ENCODE data around the gene PLXNA4.

The PLXNA4 gene

DNA sequence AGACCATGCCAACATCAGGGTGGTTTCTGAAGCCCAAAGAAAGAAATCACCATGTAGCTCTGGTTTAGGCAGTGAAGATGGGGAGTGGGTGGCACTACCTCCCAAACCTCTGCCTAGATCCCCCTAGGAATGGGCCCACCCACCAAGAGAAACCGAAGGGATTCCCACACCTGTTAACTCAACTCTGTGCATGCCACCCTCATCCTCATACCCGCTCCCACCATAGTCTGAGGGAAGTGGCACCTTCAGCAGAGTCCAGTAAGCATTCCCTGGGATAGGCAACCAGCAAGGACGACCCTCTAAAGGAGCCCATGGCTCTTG lies 1.7 kb upstream of the PLXNA4 start:
- DNase-seq (ENCODE audit: low spot score in 2 of 2) (no peak), ATAC-seq (no peak)
- Mint-ChIP-seq H3K4me3 (peak overlapping the region; percentile 60), H3K9me3 (no peaks in the 10 kb centered on the region), H3K36me3 (no peaks in the 10 kb centered on the region), H3K4me1 (peaks cover 34% of the 10 kb centered on the region), H3K27ac (no peak overlapping the region)

DNA sequence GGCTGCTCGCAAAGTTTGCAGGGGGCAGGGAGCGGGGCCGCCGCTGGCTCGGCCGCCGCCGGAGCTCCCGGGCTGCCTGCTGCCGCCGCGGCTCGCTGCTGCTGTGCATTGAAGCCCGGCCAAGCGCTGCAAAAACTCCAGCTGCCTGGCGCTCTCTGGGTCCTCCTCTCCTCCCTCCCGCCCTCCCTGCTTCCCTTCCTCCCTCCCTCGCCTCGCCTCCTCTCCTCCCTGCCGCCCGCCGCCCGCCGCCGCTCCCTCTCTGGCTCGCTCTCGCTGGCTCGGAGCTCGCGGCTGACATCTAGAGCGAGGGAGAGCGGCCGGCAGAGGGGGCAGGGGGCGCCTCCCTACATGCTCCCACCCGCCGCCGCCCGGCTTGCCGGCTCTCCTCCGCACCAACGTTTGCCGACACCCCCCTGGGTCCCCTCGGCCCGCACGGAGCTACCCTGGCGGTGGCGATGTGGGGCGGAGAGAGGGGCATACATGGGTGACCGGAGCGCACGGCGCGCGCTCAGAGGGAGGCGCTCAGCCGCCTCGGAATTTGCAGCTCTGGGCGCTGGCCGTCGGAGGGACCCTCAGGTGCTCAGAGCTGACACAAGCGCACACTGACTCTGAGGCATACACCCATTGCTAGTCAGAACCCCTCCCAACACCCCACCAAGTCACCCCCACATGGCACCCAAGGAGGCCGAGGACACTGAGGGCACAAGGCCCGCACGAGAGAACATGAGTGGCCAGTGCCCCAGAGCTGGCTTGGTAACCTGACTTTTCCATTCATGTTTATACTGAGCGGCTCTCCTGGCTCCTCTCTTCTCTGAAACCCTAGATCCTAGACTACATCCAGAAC lies 1.2 kb upstream of the PLXNA4 start:
- H3K9me3 Mint-ChIP-seq = no peaks in the 10 kb centered on the region
- ATAC-seq (no peak), DNase-seq (ENCODE audit: low spot score in 2 of 2) (no peak)
- H3K36me3 Mint-ChIP-seq = no peaks in the 10 kb centered on the region
- peak overlapping the region; percentile 60 for H3K4me3 Mint-ChIP-seq
- peaks cover 34% of the 10 kb centered on the region for H3K4me1 Mint-ChIP-seq
- H3K27ac Mint-ChIP-seq = no peak overlapping the region

- ATAC-seq (no peak), DNase-seq (ENCODE audit: low spot score in 2 of 2) (no peak)
- H3K4me3 Mint-ChIP-seq = peak overlapping the region; percentile 47
- H3K9me3 Mint-ChIP-seq = no peaks in the 10 kb centered on the region
- H3K4me1 Mint-ChIP-seq = peaks cover 34% of the 10 kb centered on the region
- no peak overlapping the region for H3K27ac Mint-ChIP-seq
- no peaks in the 10 kb centered on the region for H3K36me3 Mint-ChIP-seq
Measured at GRCh38 chr7:132576721-132577085, 433 bp upstream of the PLXNA4 start.

DNA sequence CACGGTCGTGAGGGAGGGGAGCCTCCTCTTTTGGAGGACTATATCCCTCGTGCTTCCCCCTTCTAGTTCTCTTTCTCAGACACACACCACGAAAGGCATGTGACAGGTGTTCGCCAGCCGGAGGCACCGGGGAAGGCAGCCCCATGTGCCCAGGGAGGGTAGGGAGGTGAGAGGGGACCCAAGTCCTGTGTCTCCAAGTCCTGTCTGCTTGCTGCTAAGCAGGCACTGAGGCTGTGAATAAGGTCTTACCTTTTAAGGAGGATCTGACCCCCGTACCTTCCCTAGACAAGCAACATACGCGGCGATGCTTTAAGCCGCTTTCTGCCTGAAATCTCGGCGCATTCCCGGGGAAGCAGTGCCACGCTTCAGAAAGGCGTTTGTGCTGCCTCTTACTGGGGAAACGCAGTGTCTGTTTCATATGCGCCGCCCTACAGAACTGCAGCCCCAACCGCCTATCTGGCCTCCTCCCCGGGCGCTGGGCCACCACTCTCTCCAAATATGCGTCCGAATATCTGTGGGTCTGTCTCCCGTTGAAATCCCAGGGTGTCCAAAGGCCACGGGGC lies 770 bp downstream of the PLXNA4 start:
- Mint-ChIP-seq H3K27ac (no peak overlapping the region), H3K4me3 (peak overlapping the region; percentile 47), H3K4me1 (peaks cover 34% of the 10 kb centered on the region), H3K36me3 (no peaks in the 10 kb centered on the region), H3K9me3 (no peaks in the 10 kb centered on the region)
- peak; percentile 31 for ATAC-seq
- DNase-seq (ENCODE audit: low spot score in 2 of 2) = peak in 1 of 2 donors; percentile 56

DNA sequence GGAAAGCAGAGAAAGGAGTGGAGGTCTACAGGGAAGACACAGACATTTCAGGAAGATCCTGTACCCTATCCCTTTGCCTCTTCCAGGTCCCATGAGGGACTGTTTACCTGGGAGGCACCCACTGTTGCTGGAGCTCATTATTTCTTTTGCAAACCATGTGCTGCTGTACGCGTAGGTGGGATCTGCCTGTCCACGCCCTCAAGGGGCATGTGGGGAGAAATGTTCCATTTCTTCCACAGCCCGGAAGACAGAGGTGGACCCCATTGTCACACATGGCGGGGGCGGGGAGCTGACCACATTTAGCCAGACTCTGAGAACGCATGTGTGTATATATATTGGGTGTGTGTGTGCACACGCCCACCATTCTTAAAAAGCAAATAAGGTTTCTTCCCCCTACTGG lies 2.0 kb downstream of the PLXNA4 start:
- ATAC-seq = no peak
- no peak overlapping the region for H3K4me3 Mint-ChIP-seq

DNA sequence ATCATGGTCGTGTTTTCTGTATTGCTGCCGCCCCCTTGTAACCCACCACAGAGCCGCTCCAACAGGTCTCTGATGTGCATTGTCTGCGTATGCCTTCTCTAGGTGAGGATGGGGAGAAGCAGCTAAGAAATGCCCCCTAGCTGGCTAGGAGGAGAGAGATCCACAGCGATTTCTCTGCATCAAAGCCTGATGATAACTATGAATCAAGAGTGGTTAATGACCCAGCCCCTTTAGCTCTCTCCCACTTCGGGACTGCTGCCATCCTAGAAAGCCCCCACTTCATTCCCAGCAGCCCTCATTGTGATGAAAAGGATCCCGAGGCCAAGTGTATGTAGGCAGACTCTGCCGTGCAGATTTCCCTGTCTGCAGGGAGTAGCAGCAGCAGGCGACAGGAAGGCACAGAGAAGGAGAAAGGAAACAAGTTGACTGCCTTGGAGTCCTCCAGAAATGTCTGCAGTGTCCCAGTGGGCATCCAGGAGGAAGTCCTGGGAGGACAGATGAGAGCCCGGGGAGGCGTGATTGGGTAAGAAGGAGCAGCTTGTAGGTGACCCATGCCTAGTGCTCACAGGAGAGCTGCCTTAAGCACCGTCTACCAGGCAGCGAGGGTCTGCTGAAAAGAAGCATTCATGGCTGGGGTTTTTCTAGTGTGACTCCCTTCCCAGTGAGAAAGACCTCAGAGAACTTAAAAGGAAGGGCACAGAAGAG lies 2.9 kb downstream of the PLXNA4 start:
- Mint-ChIP-seq H3K4me1 (peaks cover 34% of the 10 kb centered on the region), H3K9me3 (no peaks in the 10 kb centered on the region), H3K36me3 (no peaks in the 10 kb centered on the region), H3K4me3 (no peak overlapping the region), H3K27ac (no peak overlapping the region)
- DNase-seq (ENCODE audit: low spot score in 2 of 2) (no peak), ATAC-seq (no peak)

More for the DNA sequence above, 2.0 kb downstream of the PLXNA4 start:
- H3K4me1 Mint-ChIP-seq = peaks cover 34% of the 10 kb centered on the region
- no peak for DNase-seq (ENCODE audit: low spot score in 2 of 2)
- H3K27ac Mint-ChIP-seq = no peak overlapping the region
- no peaks in the 10 kb centered on the region for H3K9me3 Mint-ChIP-seq
- no peaks in the 10 kb centered on the region for H3K36me3 Mint-ChIP-seq

DNA sequence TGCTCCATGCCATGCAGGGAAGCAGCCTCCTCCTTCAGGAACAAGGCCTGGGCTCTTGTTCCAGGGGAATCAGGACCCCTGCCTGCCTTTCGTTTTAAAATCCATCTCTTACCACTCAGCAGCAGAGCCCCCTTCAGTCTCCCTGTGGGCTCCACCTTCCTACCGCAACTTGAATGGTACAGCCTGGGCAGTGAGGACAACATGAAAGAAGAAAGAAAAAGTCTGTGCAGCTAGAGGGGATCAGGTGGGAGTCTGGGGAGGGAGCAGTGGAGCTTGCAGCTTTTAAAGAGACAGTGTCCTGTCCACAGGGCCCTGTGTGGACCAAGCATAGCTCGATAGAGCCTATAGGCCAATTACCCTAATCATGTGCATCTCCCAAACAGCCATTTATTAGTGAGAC lies 3.7 kb downstream of the PLXNA4 start:
- no peaks in the 10 kb centered on the region for H3K36me3 Mint-ChIP-seq

GRCh38 chr7:132571970-132572369 lies 4.3 kb downstream of the PLXNA4 start:
- Mint-ChIP-seq H3K36me3 (no peaks in the 10 kb centered on the region), H3K27ac (no peak overlapping the region), H3K4me1 (peaks cover 25% of the 10 kb centered on the region), H3K4me3 (no peak overlapping the region), H3K9me3 (no peaks in the 10 kb centered on the region)
- no peak for DNase-seq (ENCODE audit: low spot score in 2 of 2)
- ATAC-seq = no peak

More for the DNA sequence above, 3.7 kb downstream of the PLXNA4 start:
- H3K4me1 Mint-ChIP-seq = peaks cover 26% of the 10 kb centered on the region
- no peak overlapping the region for H3K4me3 Mint-ChIP-seq
- H3K9me3 Mint-ChIP-seq = no peaks in the 10 kb centered on the region
- H3K27ac Mint-ChIP-seq = no peak overlapping the region
- DNase-seq (ENCODE audit: low spot score in 2 of 2) (no peak), ATAC-seq (no peak)

- DNase-seq (ENCODE audit: low spot score in 2 of 2) (no peak), ATAC-seq (no peak)
- no peak overlapping the region for H3K4me3 Mint-ChIP-seq
- H3K27ac Mint-ChIP-seq = no peak overlapping the region
- H3K9me3 Mint-ChIP-seq = no peaks in the 10 kb centered on the region
- H3K36me3 Mint-ChIP-seq = no peaks in the 10 kb centered on the region
- H3K4me1 Mint-ChIP-seq = peaks cover 15% of the 10 kb centered on the region
Measured at GRCh38 chr7:132569884-132570614, 6.2 kb downstream of the PLXNA4 start.

DNA sequence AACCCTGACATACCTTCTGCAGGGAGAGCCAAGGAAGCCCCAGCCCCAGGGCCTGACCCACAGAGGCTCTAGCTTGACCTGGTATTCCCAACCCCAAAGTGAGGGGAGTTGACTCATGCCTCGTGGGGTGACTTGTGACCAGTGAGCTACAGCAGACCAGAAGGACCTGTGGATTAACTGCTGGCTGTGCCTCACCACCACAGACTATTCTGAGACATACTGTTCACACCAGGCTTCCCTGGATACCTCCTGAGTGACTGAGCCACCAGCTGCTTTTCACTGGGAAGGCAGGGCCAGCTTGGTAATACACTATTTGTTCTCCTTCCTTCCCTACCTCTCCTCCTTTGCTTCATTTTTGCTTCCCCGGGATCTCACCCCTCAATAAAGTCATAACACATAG lies 7.3 kb downstream of the PLXNA4 start:
- ATAC-seq (peak; percentile 34), DNase-seq (ENCODE audit: low spot score in 2 of 2) (no peak)
- Mint-ChIP-seq H3K4me1 (peaks cover 9% of the 10 kb centered on the region), H3K4me3 (no peak overlapping the region), H3K36me3 (no peaks in the 10 kb centered on the region), H3K27ac (no peak overlapping the region), H3K9me3 (no peaks in the 10 kb centered on the region)

DNA sequence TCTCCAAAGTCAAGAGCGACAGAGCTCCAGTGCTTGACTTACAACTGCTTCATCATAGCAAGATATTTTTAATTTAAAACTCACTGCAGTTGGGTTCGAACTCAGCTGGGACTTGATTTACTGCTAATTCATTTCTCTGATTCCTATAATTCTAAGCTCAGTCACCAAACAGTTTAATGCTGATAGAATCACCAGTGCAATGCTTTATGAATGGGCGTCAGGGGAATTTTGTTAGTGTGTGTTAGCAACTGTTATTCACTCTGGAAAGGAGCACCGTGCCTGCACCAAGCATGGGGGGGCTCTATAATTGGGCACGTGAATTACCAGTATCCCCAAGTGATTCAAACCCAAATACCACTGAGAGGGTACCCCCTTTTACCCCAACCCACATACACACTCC lies 10.4 kb downstream of the PLXNA4 start:
- ATAC-seq (no peak), DNase-seq (ENCODE audit: low spot score in 2 of 2) (no peak)
- H3K4me1 Mint-ChIP-seq = no peaks in the 10 kb centered on the region
- no peaks in the 10 kb centered on the region for H3K36me3 Mint-ChIP-seq
- H3K4me3 Mint-ChIP-seq = no peak overlapping the region
- no peaks in the 10 kb centered on the region for H3K9me3 Mint-ChIP-seq
- H3K27ac Mint-ChIP-seq = no peak overlapping the region

GRCh38 chr7:132565441-132565840 lies 10.8 kb downstream of the PLXNA4 start:
- H3K9me3 Mint-ChIP-seq = no peaks in the 10 kb centered on the region
- no peak for DNase-seq (ENCODE audit: low spot score in 2 of 2)
- H3K36me3 Mint-ChIP-seq = no peaks in the 10 kb centered on the region
- H3K4me3 Mint-ChIP-seq = no peak overlapping the region
- no peak overlapping the region for H3K27ac Mint-ChIP-seq
- ATAC-seq = no peak
- H3K4me1 Mint-ChIP-seq = no peaks in the 10 kb centered on the region

DNA sequence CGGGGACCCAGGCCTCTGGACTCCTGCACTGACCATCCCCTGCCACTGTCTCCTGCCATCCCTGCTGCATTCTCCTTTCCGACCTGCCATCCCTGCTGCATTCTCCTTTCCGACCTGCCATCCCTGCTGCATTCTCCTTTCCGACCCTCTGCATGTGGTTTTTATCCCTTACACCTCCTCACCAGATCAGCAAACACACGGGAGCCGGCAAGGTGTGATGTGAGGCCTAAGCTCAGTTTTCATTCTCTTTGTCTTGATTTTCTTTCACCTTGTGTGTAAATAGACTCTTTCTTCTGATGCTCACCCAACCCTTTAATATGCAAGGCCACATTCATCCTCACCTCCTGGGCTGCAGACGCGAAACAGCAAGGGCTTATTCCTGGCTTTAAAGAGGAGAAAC lies 11.4 kb downstream of the PLXNA4 start:
- H3K4me3 Mint-ChIP-seq = no peak overlapping the region
- no peaks in the 10 kb centered on the region for H3K9me3 Mint-ChIP-seq
- DNase-seq (ENCODE audit: low spot score in 2 of 2) = no peak
- no peaks in the 10 kb centered on the region for H3K36me3 Mint-ChIP-seq
- no peaks in the 10 kb centered on the region for H3K4me1 Mint-ChIP-seq
- ATAC-seq = no peak
- no peak overlapping the region for H3K27ac Mint-ChIP-seq

GRCh38 chr7:132564090-132564489 lies 12.2 kb downstream of the PLXNA4 start:
- H3K4me3 Mint-ChIP-seq = no peak overlapping the region
- DNase-seq (ENCODE audit: low spot score in 2 of 2) (no peak), ATAC-seq (no peak)
- H3K36me3 Mint-ChIP-seq = no peaks in the 10 kb centered on the region
- peak overlapping the region; percentile 2 for H3K27ac Mint-ChIP-seq
- H3K4me1 Mint-ChIP-seq = no peaks in the 10 kb centered on the region
- no peaks in the 10 kb centered on the region for H3K9me3 Mint-ChIP-seq

DNA sequence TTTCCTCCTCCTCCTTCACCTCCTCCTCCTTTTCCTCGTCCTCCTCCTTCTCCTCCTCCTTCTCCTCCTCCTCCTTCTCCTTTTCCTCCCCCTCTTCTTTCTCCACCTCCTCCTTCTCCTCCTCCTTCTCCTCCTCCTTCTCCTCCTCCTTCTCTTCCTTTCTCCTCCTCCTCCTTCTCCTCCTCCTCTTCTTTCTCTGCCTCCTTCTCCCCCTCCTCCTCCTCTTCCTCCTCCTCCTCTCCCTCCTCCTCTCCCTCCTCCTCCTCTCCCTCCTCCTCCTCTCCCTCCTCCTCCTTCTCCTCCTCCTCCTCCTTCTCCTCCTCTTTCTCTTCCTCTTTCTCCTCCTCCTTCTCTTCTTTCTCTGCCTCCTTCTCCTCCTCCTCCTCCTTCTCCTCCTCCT lies 13.6 kb downstream of the PLXNA4 start:
- H3K27ac Mint-ChIP-seq = no peak overlapping the region
- H3K4me3 Mint-ChIP-seq = no peak overlapping the region
- DNase-seq (ENCODE audit: low spot score in 2 of 2) = no peak
- H3K9me3 Mint-ChIP-seq = no peaks in the 10 kb centered on the region
- no peak for ATAC-seq
- no peaks in the 10 kb centered on the region for H3K4me1 Mint-ChIP-seq
- no peaks in the 10 kb centered on the region for H3K36me3 Mint-ChIP-seq
